ENCODE measurements around the gene PCNX3. TPM values are rescaled to one million over a fixed set of nuclear protein-coding genes. Genes with fewer than 3 reads are reported as not detected.
A peak's percentile ranks its signal among the peaks of the same experiment; 100 is the strongest.

PCNX3 gene
- total RNA-seq, 1 experiment from 2014 or later = 72.8 TPM

DNA sequence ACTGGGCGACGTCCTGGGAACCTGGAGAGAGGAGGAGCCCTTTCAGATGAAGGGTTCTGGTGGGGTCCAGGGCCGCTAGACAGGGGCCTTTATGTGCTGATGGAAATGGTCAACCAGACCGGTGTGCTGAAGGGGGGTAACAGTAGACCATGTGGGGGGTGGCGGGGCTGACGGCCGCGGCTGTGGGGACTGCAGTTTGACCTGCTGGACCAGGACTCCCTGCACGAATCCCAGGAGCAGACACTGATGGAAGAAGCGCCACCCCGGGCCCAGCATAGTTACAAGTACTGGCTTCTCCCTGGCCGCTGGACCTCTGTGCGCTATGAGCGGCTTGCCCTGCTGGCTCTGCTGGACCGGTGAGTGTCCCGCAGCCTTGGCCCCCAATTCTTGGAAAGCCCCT is 6.4 kb downstream of the PCNX3 start:
- Mint-ChIP-seq H3K9me3 (ENCODE audit: low read depth, unreplicated experiment) (no peaks in the 10 kb centered on the region), H3K4me1 (ENCODE audit: low read depth, unreplicated experiment) (peaks cover 1% of the 10 kb centered on the region), H3K36me3 (ENCODE audit: insufficient read depth, unreplicated experiment) (peaks cover 56% of the 10 kb centered on the region), H3K27ac (ENCODE audit: unreplicated experiment) (peak overlapping the region; percentile 34), H3K27me3 (ENCODE audit: unreplicated experiment) (no peaks in the 10 kb centered on the region), H3K4me3 (ENCODE audit: low read depth, unreplicated experiment) (no peak overlapping the region)
- TF ChIP-seq, protein P1, sequence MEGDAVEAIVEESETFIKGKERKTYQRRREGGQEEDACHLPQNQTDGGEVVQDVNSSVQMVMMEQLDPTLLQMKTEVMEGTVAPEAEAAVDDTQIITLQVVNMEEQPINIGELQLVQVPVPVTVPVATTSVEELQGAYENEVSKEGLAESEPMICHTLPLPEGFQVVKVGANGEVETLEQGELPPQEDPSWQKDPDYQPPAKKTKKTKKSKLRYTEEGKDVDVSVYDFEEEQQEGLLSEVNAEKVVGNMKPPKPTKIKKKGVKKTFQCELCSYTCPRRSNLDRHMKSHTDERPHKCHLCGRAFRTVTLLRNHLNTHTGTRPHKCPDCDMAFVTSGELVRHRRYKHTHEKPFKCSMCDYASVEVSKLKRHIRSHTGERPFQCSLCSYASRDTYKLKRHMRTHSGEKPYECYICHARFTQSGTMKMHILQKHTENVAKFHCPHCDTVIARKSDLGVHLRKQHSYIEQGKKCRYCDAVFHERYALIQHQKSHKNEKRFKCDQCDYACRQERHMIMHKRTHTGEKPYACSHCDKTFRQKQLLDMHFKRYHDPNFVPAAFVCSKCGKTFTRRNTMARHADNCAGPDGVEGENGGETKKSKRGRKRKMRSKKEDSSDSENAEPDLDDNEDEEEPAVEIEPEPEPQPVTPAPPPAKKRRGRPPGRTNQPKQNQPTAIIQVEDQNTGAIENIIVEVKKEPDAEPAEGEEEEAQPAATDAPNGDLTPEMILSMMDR (IDR thresholded peaks at IDR 0.05; ENCODE audit: unreplicated experiment) = no peak
- no TSS peak for BruUV-seq (replicated peaks)
- intact Hi-C loops (cut with micrococcal nuclease; ENCODE audit: unreplicated experiment) = no loop called here
- CTCF ChIA-PET = no interaction called here
- DNase-seq = no peak

DNA sequence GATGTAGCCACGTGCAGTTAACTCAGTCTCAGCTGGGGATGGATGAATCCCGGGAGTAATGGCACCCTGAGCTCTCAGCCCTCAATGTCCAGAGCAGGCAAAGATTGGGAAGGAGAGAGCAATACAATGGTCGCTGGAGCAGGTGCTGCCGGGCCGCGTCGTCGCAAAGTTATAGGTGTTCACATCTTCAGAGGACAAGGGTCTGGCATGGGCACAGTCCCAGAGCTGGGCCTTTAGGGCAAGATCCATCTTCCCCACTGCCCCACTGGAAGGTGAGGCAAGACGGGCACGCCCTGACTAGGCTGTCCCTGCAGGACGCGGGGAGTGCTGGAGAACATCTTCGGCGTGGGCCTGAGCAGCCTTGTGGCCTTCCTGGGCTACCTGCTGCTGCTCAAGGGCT is 7.6 kb downstream of the PCNX3 start:
- TF ChIP-seq, protein P1 (IDR thresholded peaks at IDR 0.05; ENCODE audit: unreplicated experiment) = no peak
- intact Hi-C loops (cut with micrococcal nuclease; ENCODE audit: unreplicated experiment) = no loop called here
- Mint-ChIP-seq H3K27me3 (ENCODE audit: unreplicated experiment) (no peaks in the 10 kb centered on the region), H3K9me3 (ENCODE audit: low read depth, unreplicated experiment) (no peaks in the 10 kb centered on the region), H3K27ac (ENCODE audit: unreplicated experiment) (no peak overlapping the region), H3K4me1 (ENCODE audit: low read depth, unreplicated experiment) (no peaks in the 10 kb centered on the region), H3K36me3 (ENCODE audit: insufficient read depth, unreplicated experiment) (peaks cover 50% of the 10 kb centered on the region), H3K4me3 (ENCODE audit: low read depth, unreplicated experiment) (no peak overlapping the region)
- DNase-seq = no peak
- CTCF ChIA-PET = interaction anchor here (1.1 kb wide), 1 partner anchor 29 kb away, joined by 3 read pairs; no protein-coding TSS in a partner anchor
- no TSS peak for BruUV-seq (replicated peaks)

DNA sequence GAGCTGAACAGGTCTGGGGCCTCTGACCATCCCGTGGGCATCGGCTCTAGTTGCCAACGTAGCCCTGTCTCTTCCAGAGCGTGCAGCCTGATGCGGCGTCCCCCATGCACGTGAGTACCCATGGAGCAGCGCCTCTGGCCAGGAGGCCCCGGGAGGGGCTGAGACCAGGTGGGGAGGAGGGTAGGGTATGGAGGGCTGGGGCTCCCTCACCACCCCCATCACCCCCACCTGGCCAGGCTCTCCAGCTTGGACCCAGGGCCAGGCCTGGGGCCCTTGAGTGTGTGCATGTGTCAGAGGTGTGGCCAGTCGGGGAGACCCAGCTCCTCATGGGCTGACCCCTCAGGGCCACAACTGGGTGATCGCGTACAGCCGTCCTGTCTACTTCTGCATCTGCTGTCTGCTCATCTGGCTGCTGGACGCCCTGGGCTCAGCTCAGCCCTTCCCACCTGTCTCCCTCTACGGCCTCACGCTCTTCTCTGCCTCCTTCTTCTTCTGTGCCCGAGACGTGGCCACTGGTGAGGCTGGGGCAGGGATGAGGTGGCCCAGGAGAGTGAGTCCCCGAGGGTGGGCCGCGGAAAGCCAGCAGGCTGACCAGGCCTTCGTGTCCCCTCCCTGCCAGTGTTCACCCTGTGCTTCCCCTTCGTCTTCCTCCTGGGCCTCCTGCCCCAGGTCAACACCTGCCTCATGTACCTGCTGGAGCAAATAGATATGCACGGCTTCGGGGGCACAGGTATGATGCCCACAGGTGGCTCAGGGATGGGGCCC is 8.5 kb downstream of the PCNX3 start:
- H3K9me3 Mint-ChIP-seq (ENCODE audit: low read depth, unreplicated experiment) = no peaks in the 10 kb centered on the region
- no peak overlapping the region for H3K4me3 Mint-ChIP-seq (ENCODE audit: low read depth, unreplicated experiment)
- DNase-seq = no peak
- BruUV-seq (replicated peaks) = no TSS peak
- CTCF ChIA-PET = interaction anchor here (1.1 kb wide), 1 partner anchor 28 kb away, joined by 3 read pairs; no protein-coding TSS in a partner anchor
- H3K4me1 Mint-ChIP-seq (ENCODE audit: low read depth, unreplicated experiment) = no peaks in the 10 kb centered on the region
- no peaks in the 10 kb centered on the region for H3K27me3 Mint-ChIP-seq (ENCODE audit: unreplicated experiment)
- H3K36me3 Mint-ChIP-seq (ENCODE audit: insufficient read depth, unreplicated experiment) = peaks cover 46% of the 10 kb centered on the region
- intact Hi-C loops (cut with micrococcal nuclease; ENCODE audit: unreplicated experiment) = no loop called here
- H3K27ac Mint-ChIP-seq (ENCODE audit: unreplicated experiment) = no peak overlapping the region
- TF ChIP-seq, protein P1 (IDR thresholded peaks at IDR 0.05; ENCODE audit: unreplicated experiment) = no peak

DNA sequence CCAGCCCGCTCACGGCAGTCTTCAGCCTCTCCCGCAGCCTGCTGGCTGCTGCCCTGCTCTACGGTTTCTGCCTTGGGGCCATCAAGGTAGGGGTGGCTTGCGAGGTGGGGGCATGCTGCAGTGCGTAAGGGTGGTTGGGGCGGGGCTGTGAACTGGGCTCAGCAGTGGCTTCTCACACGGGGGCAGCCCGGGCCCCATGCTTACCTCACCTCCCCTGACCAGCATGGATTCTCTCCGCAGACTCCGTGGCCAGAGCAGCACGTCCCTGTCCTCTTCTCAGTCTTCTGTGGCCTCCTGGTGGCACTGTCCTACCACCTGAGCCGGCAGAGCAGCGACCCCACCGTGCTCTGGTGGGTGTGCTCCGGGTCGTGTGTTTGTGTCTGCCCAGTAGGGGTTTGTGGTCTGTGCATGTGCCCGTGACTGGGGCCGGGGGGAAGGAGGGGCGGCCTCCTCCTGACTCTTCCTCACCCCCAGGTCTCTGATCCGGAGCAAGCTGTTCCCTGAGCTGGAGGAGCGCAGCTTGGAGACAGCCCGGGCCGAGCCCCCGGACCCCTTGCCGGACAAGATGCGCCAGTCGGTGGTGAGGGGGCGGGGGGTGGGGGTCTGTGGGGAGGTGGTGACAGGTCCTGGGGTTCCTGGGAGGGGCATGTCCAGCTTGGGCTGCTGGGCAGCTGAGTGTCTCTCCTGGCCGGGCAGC is 9.5 kb downstream of the PCNX3 start:
- no peaks in the 10 kb centered on the region for H3K4me1 Mint-ChIP-seq (ENCODE audit: low read depth, unreplicated experiment)
- no peak overlapping the region for H3K27ac Mint-ChIP-seq (ENCODE audit: unreplicated experiment)
- intact Hi-C loops (cut with micrococcal nuclease; ENCODE audit: unreplicated experiment) = no loop called here
- no peak overlapping the region for H3K4me3 Mint-ChIP-seq (ENCODE audit: low read depth, unreplicated experiment)
- TF ChIP-seq, protein P1 (IDR thresholded peaks at IDR 0.05; ENCODE audit: unreplicated experiment) = no peak
- H3K9me3 Mint-ChIP-seq (ENCODE audit: low read depth, unreplicated experiment) = no peaks in the 10 kb centered on the region
- BruUV-seq (replicated peaks) = no TSS peak
- H3K27me3 Mint-ChIP-seq (ENCODE audit: unreplicated experiment) = no peaks in the 10 kb centered on the region
- CTCF ChIA-PET = no interaction called here
- DNase-seq = no peak
- peaks cover 53% of the 10 kb centered on the region for H3K36me3 Mint-ChIP-seq (ENCODE audit: insufficient read depth, unreplicated experiment)

Measured in Calu3 (cell line).